Neural progenitor cell (in vitro differentiated cells): ENCODE data around the gene EMILIN3. TPM values are rescaled to one million over a fixed set of nuclear protein-coding genes. Genes with fewer than 3 reads are reported as not detected.

Experiments
- DNase-seq: peaks from one replicate; pipeline ENCODE4 v3.0.0-alpha.2; 2016; ENCODE audit warnings: low spot score
- H2AFZ ChIP-seq: fragments of 200-600 bp; sonication (generic); replicated peaks from 2 replicates; pipeline ENCODE4 v1.6.1; 2016; ENCODE audit warnings: antibody characterized with exemption
- H3F3A ChIP-seq: fragments of 200-600 bp; sonication (generic); 2 replicates; pipeline ENCODE4 v1.6.1; 2016; ENCODE audit warnings: antibody characterized with exemption, low read depth
- H3K27ac ChIP-seq: fragments of 200-600 bp; sonication (generic); 2 replicates; pipeline ENCODE4 v1.5.1; 2016; ENCODE audit warnings: mild to moderate bottlenecking
- H3K27me3 ChIP-seq: fragments of 200-600 bp; sonication (generic); 2 replicates; pipeline ENCODE4 v1.6.1; 2016; ENCODE audit warnings: mild to moderate bottlenecking, moderate library complexity
- H3K36me3 ChIP-seq: fragments of 200-600 bp; sonication (generic); 2 replicates; pipeline ENCODE4 v1.5.1; 2016
- H3K4me1 ChIP-seq: fragments of 200-600 bp; sonication (generic); 2 replicates; pipeline ENCODE4 v1.6.1; 2016; ENCODE audit warnings: mixed run types
- H3K4me2 ChIP-seq: fragments of 200-600 bp; sonication (generic); 2 replicates; pipeline ENCODE4 v1.6.1; 2016
- H3K4me3 ChIP-seq: fragments of 200-600 bp; sonication (generic); 2 replicates; pipeline ENCODE4 v1.5.1; 2016
- H3K79me2 ChIP-seq: fragments of 200-600 bp; sonication (generic); 2 replicates; pipeline ENCODE4 v1.6.1; 2016; ENCODE audit warnings: low read depth
- H3K9ac ChIP-seq: fragments of 200-600 bp; sonication (generic); 2 replicates; pipeline ENCODE4 v1.6.1; 2016
- H3K9me3 ChIP-seq: fragments of 200-600 bp; sonication (generic); 2 replicates; pipeline ENCODE4 v1.5.1; 2016; ENCODE audit warnings: low read depth
- H4K20me1 ChIP-seq: fragments of 200-600 bp; sonication (generic); 2 replicates; pipeline ENCODE4 v1.6.1; 2016; ENCODE audit warnings: low read depth
- H3K27ac Mint-ChIP-seq: 3 replicates; pipeline ENCODE4 v1.8.0; 2021; ENCODE audit warnings: mixed read lengths
- H3K27me3 Mint-ChIP-seq: 2 replicates; pipeline ENCODE4 v1.8.0; 2022; ENCODE audit warnings: low read depth, mild to moderate bottlenecking, inconsistent platforms, moderate library complexity, mixed read lengths; ENCODE audit not compliant: insufficient read depth
- H3K36me3 Mint-ChIP-seq: 3 replicates; pipeline ENCODE4 v1.8.0; 2021; ENCODE audit warnings: mixed read lengths
- H3K4me1 Mint-ChIP-seq: 3 replicates; pipeline ENCODE4 v1.8.0; 2021; ENCODE audit warnings: mixed read lengths
- H3K4me3 Mint-ChIP-seq: 3 replicates; pipeline ENCODE4 v1.8.0; 2021; ENCODE audit warnings: mild to moderate bottlenecking, moderate library complexity, mixed read lengths
- H3K9me3 Mint-ChIP-seq: 3 replicates; pipeline ENCODE4 v1.8.0; 2020; ENCODE audit warnings: mixed read lengths
- CTCF ChIP-seq: fragments of 200-600 bp; sonication (generic); IDR thresholded peaks from 2 replicates; pipeline ENCODE4 v1.5.1; 2017; ENCODE audit warnings: antibody characterized with exemption, mild to moderate bottlenecking
- EZH2 ChIP-seq: fragments of 200-600 bp; sonication (generic); IDR thresholded peaks from 2 replicates; pipeline ENCODE4 v1.6.1; 2017; ENCODE audit warnings: antibody characterized with exemption, mild to moderate bottlenecking, moderate library complexity
- EZH2phosphoT487 ChIP-seq: fragments of 200-600 bp; sonication (generic); IDR thresholded peaks from 2 replicates; pipeline ENCODE4 v1.6.1; 2017; ENCODE audit warnings: antibody characterized with exemption
- total RNA-seq: library from RNA; depleted of rRNA; stranded (reverse); fragments of >200 nt; gene quantifications from 2 replicates; pipeline ENCODE4 v1.2.3, GENCODE V29; 2015; ENCODE audit warnings: low replicate concordance

EMILIN3 gene
- total RNA-seq, 1 donor from 2014 or later: 3.5 TPM

DNA sequence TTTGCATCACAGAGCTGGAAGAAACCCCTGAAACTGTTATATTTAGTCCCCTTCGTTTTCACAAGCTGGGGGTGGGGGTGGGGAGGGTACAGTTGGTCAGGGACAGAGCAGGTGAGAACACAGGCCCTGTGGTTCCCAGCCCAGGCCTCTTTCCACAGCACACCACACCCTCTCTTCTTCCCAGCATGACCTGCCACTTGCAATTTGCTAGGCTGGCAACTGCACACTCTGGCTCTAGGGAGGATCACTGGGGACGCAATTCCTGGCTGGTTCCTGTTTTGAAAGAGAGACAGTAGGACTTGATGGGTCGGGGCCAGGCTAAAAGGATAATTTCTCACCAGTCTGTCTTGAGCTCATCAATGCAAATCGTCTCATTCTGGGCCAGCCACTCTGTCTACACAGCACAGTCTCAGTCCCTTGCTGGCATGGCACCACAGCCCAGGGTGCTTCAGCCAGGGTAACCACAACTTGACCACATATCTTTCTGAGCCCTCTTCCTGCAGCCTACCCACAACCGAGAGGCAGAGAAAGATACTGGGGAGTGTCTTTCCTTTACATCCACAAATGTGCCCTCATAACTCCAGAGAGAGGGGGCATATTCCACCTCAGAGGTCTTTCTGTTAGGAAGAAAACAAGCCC is 41.7 kb upstream of the EMILIN3 start:
- no peak for DNase-seq
- no peak overlapping the region for H2AFZ ChIP-seq
- H3K27me3 ChIP-seq: no peaks in the 10 kb centered on the region
- no peak overlapping the region for H3K4me2 ChIP-seq
- H3K4me1 ChIP-seq: no peaks in the 10 kb centered on the region
- H3K9me3 Mint-ChIP-seq: no peaks in the 10 kb centered on the region
- no peak overlapping the region for H3K4me3 ChIP-seq
- H3K27ac Mint-ChIP-seq: peak overlapping the region; percentile 37
- H3K27me3 Mint-ChIP-seq: peaks cover 2% of the 10 kb centered on the region
- no peaks in the 10 kb centered on the region for H3K9me3 ChIP-seq
- no peak overlapping the region for H3K4me3 Mint-ChIP-seq
- peaks cover 3% of the 10 kb centered on the region for H3F3A ChIP-seq
- no peaks in the 10 kb centered on the region for H3K79me2 ChIP-seq
- H4K20me1 ChIP-seq: no peaks in the 10 kb centered on the region
- H3K9ac ChIP-seq: no peak overlapping the region
- TF ChIP-seq CTCF (no peak), EZH2 (no peak), EZH2phosphoT487 (no peak)
- no peak overlapping the region for H3K27ac ChIP-seq
- H3K36me3 Mint-ChIP-seq: peaks cover 35% of the 10 kb centered on the region
- peaks cover 9% of the 10 kb centered on the region for H3K4me1 Mint-ChIP-seq
- peaks cover 5% of the 10 kb centered on the region for H3K36me3 ChIP-seq

GRCh38 chr20:41407607-41408006 is 41.0 kb upstream of the EMILIN3 start:
- peaks cover 9% of the 10 kb centered on the region for H3K4me1 Mint-ChIP-seq
- no peak overlapping the region for H3K27ac Mint-ChIP-seq
- H3K27me3 Mint-ChIP-seq: peaks cover 2% of the 10 kb centered on the region
- peaks cover 5% of the 10 kb centered on the region for H3K36me3 ChIP-seq
- no peak overlapping the region for H3K9ac ChIP-seq
- no peak overlapping the region for H3K4me3 ChIP-seq
- no peaks in the 10 kb centered on the region for H3K4me1 ChIP-seq
- H3K4me3 Mint-ChIP-seq: no peak overlapping the region
- H3K27ac ChIP-seq: no peak overlapping the region
- no peak for DNase-seq
- H3F3A ChIP-seq: peaks cover 3% of the 10 kb centered on the region
- no peak for TF ChIP-seq EZH2
- no peak for TF ChIP-seq CTCF
- no peak for TF ChIP-seq EZH2phosphoT487
- H3K9me3 Mint-ChIP-seq: no peaks in the 10 kb centered on the region
- no peaks in the 10 kb centered on the region for H3K9me3 ChIP-seq
- H3K36me3 Mint-ChIP-seq: peaks cover 38% of the 10 kb centered on the region
- H3K4me2 ChIP-seq: no peak overlapping the region
- H4K20me1 ChIP-seq: no peaks in the 10 kb centered on the region
- H3K79me2 ChIP-seq: no peaks in the 10 kb centered on the region
- H2AFZ ChIP-seq: no peak overlapping the region
- H3K27me3 ChIP-seq: no peaks in the 10 kb centered on the region

DNA sequence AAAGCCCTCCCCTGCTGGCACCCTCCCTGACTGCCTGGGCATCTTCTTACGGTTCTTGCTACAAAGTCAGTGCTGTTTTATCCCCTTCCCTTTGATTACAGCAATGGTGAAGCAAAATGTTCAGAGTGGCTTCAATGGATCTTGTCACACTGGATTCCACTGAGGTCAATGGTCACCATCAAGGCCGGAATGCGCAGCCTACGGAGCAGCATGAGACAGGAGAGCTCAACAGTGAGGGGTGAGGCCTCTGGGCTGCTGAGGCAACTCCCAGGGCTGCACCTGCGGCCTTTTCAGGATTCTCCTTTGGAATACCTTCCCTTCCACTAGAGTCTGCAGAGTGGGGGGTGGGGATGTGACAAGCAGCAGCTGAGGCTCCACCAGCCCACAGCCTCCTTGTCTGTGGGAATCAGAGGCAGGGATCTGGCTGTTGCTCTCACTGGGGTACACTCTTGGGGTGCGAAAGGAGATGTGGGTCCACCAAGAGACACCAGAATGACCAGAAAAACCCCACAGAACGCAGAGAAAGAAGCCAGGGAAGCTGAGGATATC is 40.4 kb upstream of the EMILIN3 start:
- H3K27me3 Mint-ChIP-seq: peaks cover 2% of the 10 kb centered on the region
- Histone ChIP-seq H3K27me3 (no peaks in the 10 kb centered on the region), H4K20me1 (no peaks in the 10 kb centered on the region), H3K4me1 (no peaks in the 10 kb centered on the region), H3K27ac (no peak overlapping the region), H3K79me2 (no peaks in the 10 kb centered on the region), H3F3A (peaks cover 3% of the 10 kb centered on the region), H3K9ac (no peak overlapping the region), H3K36me3 (peaks cover 5% of the 10 kb centered on the region), H2AFZ (no peak overlapping the region), H3K4me2 (no peak overlapping the region), H3K9me3 (no peaks in the 10 kb centered on the region), H3K4me3 (no peak overlapping the region)
- H3K27ac Mint-ChIP-seq: peak overlapping the region; percentile 83
- no peak overlapping the region for H3K4me3 Mint-ChIP-seq
- H3K36me3 Mint-ChIP-seq: peaks cover 41% of the 10 kb centered on the region
- no peak for TF ChIP-seq EZH2phosphoT487
- no peak for TF ChIP-seq CTCF
- TF ChIP-seq EZH2: no peak
- H3K4me1 Mint-ChIP-seq: peaks cover 9% of the 10 kb centered on the region
- H3K9me3 Mint-ChIP-seq: no peaks in the 10 kb centered on the region
- DNase-seq: no peak
